Measurements from ENCODE around the gene CAMK1D.

- TF ChIP-seq, protein P1, sequence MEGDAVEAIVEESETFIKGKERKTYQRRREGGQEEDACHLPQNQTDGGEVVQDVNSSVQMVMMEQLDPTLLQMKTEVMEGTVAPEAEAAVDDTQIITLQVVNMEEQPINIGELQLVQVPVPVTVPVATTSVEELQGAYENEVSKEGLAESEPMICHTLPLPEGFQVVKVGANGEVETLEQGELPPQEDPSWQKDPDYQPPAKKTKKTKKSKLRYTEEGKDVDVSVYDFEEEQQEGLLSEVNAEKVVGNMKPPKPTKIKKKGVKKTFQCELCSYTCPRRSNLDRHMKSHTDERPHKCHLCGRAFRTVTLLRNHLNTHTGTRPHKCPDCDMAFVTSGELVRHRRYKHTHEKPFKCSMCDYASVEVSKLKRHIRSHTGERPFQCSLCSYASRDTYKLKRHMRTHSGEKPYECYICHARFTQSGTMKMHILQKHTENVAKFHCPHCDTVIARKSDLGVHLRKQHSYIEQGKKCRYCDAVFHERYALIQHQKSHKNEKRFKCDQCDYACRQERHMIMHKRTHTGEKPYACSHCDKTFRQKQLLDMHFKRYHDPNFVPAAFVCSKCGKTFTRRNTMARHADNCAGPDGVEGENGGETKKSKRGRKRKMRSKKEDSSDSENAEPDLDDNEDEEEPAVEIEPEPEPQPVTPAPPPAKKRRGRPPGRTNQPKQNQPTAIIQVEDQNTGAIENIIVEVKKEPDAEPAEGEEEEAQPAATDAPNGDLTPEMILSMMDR (optimal IDR thresholded peaks at IDR 0.05 in 1 of 3, IDR thresholded peaks at IDR 0.05 in 1 of 3, conservative IDR thresholded peaks at IDR 0.05 in 1 of 3; ENCODE audit: extremely low read depth in 1 of 3, insufficient read depth in 2 of 3, low read length in 3 of 3), result no peak
- no peak for TF ChIP-seq EZH2 (IDR thresholded peaks at IDR 0.05; ENCODE audit: low read length)
These were observed 150.0 kb downstream of the CAMK1D start for GRCh38 chr10:12499076-12499986.

Measured in keratinocyte (primary cell).